SK-N-MC (cell line): Measurements from ENCODE around the gene DYNLT2.

Source experiments
- EZH2 ChIP-seq: fragments of 200-600 bp; sonication (generic); IDR thresholded peaks from one replicate; pipeline ENCODE4 v1.6.1; 2017; ENCODE audit warnings: antibody characterized with exemption
- POLR2AphosphoS5 ChIP-seq: IDR thresholded peaks from 2 replicates; pipeline ENCODE4 v1.6.1; 2012; ENCODE audit warnings: mild to moderate bottlenecking, low read depth, low read length, borderline replicate concordance

GRCh38 chr6:169787797-169788196 is 36.4 kb upstream of the DYNLT2 start:
- TF ChIP-seq POLR2AphosphoS5 (no peak), EZH2 (no peak)
